ENCODE data around the gene MAPKAPK2. TPM values are rescaled to one million over a fixed set of nuclear protein-coding genes. Genes with fewer than 3 reads are reported as not detected.

The MAPKAPK2 gene
- total RNA-seq, 1 donor = 69.8 TPM

GRCh38 chr1:206654828-206655227 lies 29.9 kb upstream of the MAPKAPK2 start:
- Histone ChIP-seq H3K9me3 (ENCODE audit: low read depth, low read length) (no peaks in the 10 kb centered on the region), H3K4me1 (ENCODE audit: insufficient read depth, low read length) (peaks cover 13% of the 10 kb centered on the region), H3K4me3 (ENCODE audit: low read length) (no peak overlapping the region), H3K27me3 (ENCODE audit: insufficient read depth, low read length) (peaks cover 7% of the 10 kb centered on the region)

GRCh38 chr1:206655471-206655882 lies 29.2 kb upstream of the MAPKAPK2 start:
- Histone ChIP-seq H3K27me3 (ENCODE audit: insufficient read depth, low read length) (peaks cover 7% of the 10 kb centered on the region), H3K9me3 (ENCODE audit: low read depth, low read length) (no peaks in the 10 kb centered on the region)

GRCh38 chr1:206656936-206657335 lies 27.8 kb upstream of the MAPKAPK2 start:
- H3K27me3 ChIP-seq (ENCODE audit: insufficient read depth, low read length) = peaks cover 7% of the 10 kb centered on the region

More at GRCh38 chr1:206655471-206655882, 29.2 kb upstream of the MAPKAPK2 start:
- Histone ChIP-seq H3K4me3 (ENCODE audit: low read length) (no peak overlapping the region), H3K4me1 (ENCODE audit: insufficient read depth, low read length) (peaks cover 13% of the 10 kb centered on the region)

GRCh38 chr1:206657751-206658150 lies 27.0 kb upstream of the MAPKAPK2 start:
- Histone ChIP-seq H3K4me3 (ENCODE audit: low read length) (no peak overlapping the region), H3K4me1 (ENCODE audit: insufficient read depth, low read length) (peaks cover 17% of the 10 kb centered on the region), H3K27me3 (ENCODE audit: insufficient read depth, low read length) (peaks cover 7% of the 10 kb centered on the region)

More at GRCh38 chr1:206656936-206657335, 27.8 kb upstream of the MAPKAPK2 start:
- Histone ChIP-seq H3K4me3 (ENCODE audit: low read length) (no peak overlapping the region), H3K4me1 (ENCODE audit: insufficient read depth, low read length) (peaks cover 13% of the 10 kb centered on the region), H3K9me3 (ENCODE audit: low read depth, low read length) (no peaks in the 10 kb centered on the region)

GRCh38 chr1:206658264-206658980 lies 26.3 kb upstream of the MAPKAPK2 start:
- Histone ChIP-seq H3K4me1 (ENCODE audit: insufficient read depth, low read length) (peaks cover 24% of the 10 kb centered on the region), H3K9me3 (ENCODE audit: low read depth, low read length) (no peaks in the 10 kb centered on the region), H3K4me3 (ENCODE audit: low read length) (no peak overlapping the region), H3K27me3 (ENCODE audit: insufficient read depth, low read length) (peaks cover 11% of the 10 kb centered on the region)

More at GRCh38 chr1:206657751-206658150, 27.0 kb upstream of the MAPKAPK2 start:
- H3K9me3 ChIP-seq (ENCODE audit: low read depth, low read length) = no peaks in the 10 kb centered on the region

GRCh38 chr1:206658981-206659273 lies 25.8 kb upstream of the MAPKAPK2 start:
- Histone ChIP-seq H3K9me3 (ENCODE audit: low read depth, low read length) (no peaks in the 10 kb centered on the region), H3K4me3 (ENCODE audit: low read length) (no peak overlapping the region), H3K27me3 (ENCODE audit: insufficient read depth, low read length) (peaks cover 15% of the 10 kb centered on the region), H3K4me1 (ENCODE audit: insufficient read depth, low read length) (peaks cover 29% of the 10 kb centered on the region)

GRCh38 chr1:206660136-206660535 lies 24.6 kb upstream of the MAPKAPK2 start:
- Histone ChIP-seq H3K4me1 (ENCODE audit: insufficient read depth, low read length) (peaks cover 33% of the 10 kb centered on the region), H3K4me3 (ENCODE audit: low read length) (no peak overlapping the region), H3K9me3 (ENCODE audit: low read depth, low read length) (no peaks in the 10 kb centered on the region), H3K27me3 (ENCODE audit: insufficient read depth, low read length) (peaks cover 15% of the 10 kb centered on the region)

GRCh38 chr1:206661161-206661820 lies 23.4 kb upstream of the MAPKAPK2 start:
- Histone ChIP-seq H3K27me3 (ENCODE audit: insufficient read depth, low read length) (peaks cover 15% of the 10 kb centered on the region), H3K9me3 (ENCODE audit: low read depth, low read length) (no peaks in the 10 kb centered on the region), H3K4me3 (ENCODE audit: low read length) (no peak overlapping the region), H3K4me1 (ENCODE audit: insufficient read depth, low read length) (peaks cover 33% of the 10 kb centered on the region)

GRCh38 chr1:206662396-206663092 lies 22.2 kb upstream of the MAPKAPK2 start:
- Histone ChIP-seq H3K4me3 (ENCODE audit: low read length) (no peak overlapping the region), H3K9me3 (ENCODE audit: low read depth, low read length) (no peaks in the 10 kb centered on the region), H3K27me3 (ENCODE audit: insufficient read depth, low read length) (peaks cover 14% of the 10 kb centered on the region), H3K4me1 (ENCODE audit: insufficient read depth, low read length) (peaks cover 33% of the 10 kb centered on the region)

- H3K4me3 ChIP-seq (ENCODE audit: low read length) = no peak overlapping the region
- peaks cover 8% of the 10 kb centered on the region for H3K27me3 ChIP-seq (ENCODE audit: insufficient read depth, low read length)
- peaks cover 27% of the 10 kb centered on the region for H3K4me1 ChIP-seq (ENCODE audit: insufficient read depth, low read length)
- no peaks in the 10 kb centered on the region for H3K9me3 ChIP-seq (ENCODE audit: low read depth, low read length)
Observed at GRCh38 chr1:206663362-206663761, 21.3 kb upstream of the MAPKAPK2 start.

- Histone ChIP-seq H3K27me3 (ENCODE audit: insufficient read depth, low read length) (peaks cover 8% of the 10 kb centered on the region), H3K4me1 (ENCODE audit: insufficient read depth, low read length) (peaks cover 28% of the 10 kb centered on the region), H3K4me3 (ENCODE audit: low read length) (no peak overlapping the region), H3K9me3 (ENCODE audit: low read depth, low read length) (no peaks in the 10 kb centered on the region)
Observed at GRCh38 chr1:206663832-206664652, 20.7 kb upstream of the MAPKAPK2 start.

GRCh38 chr1:206664740-206665139 lies 20.0 kb upstream of the MAPKAPK2 start:
- H3K4me1 ChIP-seq (ENCODE audit: insufficient read depth, low read length) = peaks cover 28% of the 10 kb centered on the region
- H3K27me3 ChIP-seq (ENCODE audit: insufficient read depth, low read length) = peaks cover 8% of the 10 kb centered on the region
- no peak overlapping the region for H3K4me3 ChIP-seq (ENCODE audit: low read length)
- H3K9me3 ChIP-seq (ENCODE audit: low read depth, low read length) = no peaks in the 10 kb centered on the region

- Histone ChIP-seq H3K4me3 (ENCODE audit: low read length) (no peak overlapping the region), H3K27me3 (ENCODE audit: insufficient read depth, low read length) (peaks cover 16% of the 10 kb centered on the region), H3K4me1 (ENCODE audit: insufficient read depth, low read length) (peaks cover 28% of the 10 kb centered on the region), H3K9me3 (ENCODE audit: low read depth, low read length) (no peaks in the 10 kb centered on the region)
Observed at GRCh38 chr1:206666031-206666561, 18.6 kb upstream of the MAPKAPK2 start.

GRCh38 chr1:206666954-206667665 lies 17.6 kb upstream of the MAPKAPK2 start:
- peaks cover 20% of the 10 kb centered on the region for H3K27me3 ChIP-seq (ENCODE audit: insufficient read depth, low read length)
- no peak overlapping the region for H3K4me3 ChIP-seq (ENCODE audit: low read length)
- H3K9me3 ChIP-seq (ENCODE audit: low read depth, low read length) = no peaks in the 10 kb centered on the region
- peaks cover 34% of the 10 kb centered on the region for H3K4me1 ChIP-seq (ENCODE audit: insufficient read depth, low read length)

All from mononuclear cell (primary cell).